K562 (cell line): Measurements from ENCODE around the gene SLC16A5. TPM values are rescaled to one million over a fixed set of nuclear protein-coding genes. Genes with fewer than 3 reads are reported as not detected.

Experiments
- CBX8 ChIP-seq: fragments of 200-600 bp; sonication (generic); IDR thresholded peaks from 2 replicates; pipeline ENCODE4 v1.6.1; 2012; ENCODE audit warnings: borderline replicate concordance, mixed run types, low read depth, mild to moderate bottlenecking, moderate library complexity, mixed read lengths, low read length, control low read depth, inconsistent platforms; ENCODE audit not compliant: poor library complexity, severe bottlenecking; ENCODE audit errors: extremely low read depth
- CEBPG ChIP-seq, 3 experiments: fragments of 200-800 bp in 1 of 3; sonication (Bioruptor generic) in 1 of 3; sonication (generic) in 1 of 3; formaldehyde crosslinking in 1 of 3; IDR thresholded peaks in 2 of 3; conservative IDR thresholded peaks in 1 of 3; 2 replicates each; pipeline versions ENCODE4 v1.6.1 to v1.8.0; 2016 to 2022; ENCODE audit warnings: missing compliant biosample characterization in 2 of 3, missing genetic modification characterization in 2 of 3, mild to moderate bottlenecking in 1 of 3, missing genetic modification reagents in 1 of 3
- E2F5 ChIP-seq: sonication (generic); formaldehyde crosslinking; IDR thresholded peaks from 2 replicates; pipeline ENCODE4 v1.8.0; 2022; ENCODE audit warnings: mild to moderate bottlenecking, missing genetic modification reagents
- ELK3 ChIP-seq: fragments of 450-650 bp; formaldehyde crosslinking; IDR thresholded peaks from 2 replicates; pipeline ENCODE4 v1.4.0; 2020; ENCODE audit warnings: mild to moderate bottlenecking
- EZH2 ChIP-seq: IDR thresholded peaks from 2 replicates; pipeline ENCODE4 v1.6.1; 2012; ENCODE audit warnings: low read depth, mild to moderate bottlenecking, inconsistent platforms, low read length, borderline replicate concordance
- HNRNPLL ChIP-seq: fragments of 200-400 bp; formaldehyde crosslinking; IDR thresholded peaks from 2 replicates; pipeline ENCODE4 v1.6.1; 2017; ENCODE audit warnings: low read length, low read depth, mild to moderate bottlenecking; ENCODE audit not compliant: poor library complexity, severe bottlenecking
- JUNB ChIP-seq: fragments of 450-650 bp; formaldehyde crosslinking; conservative IDR thresholded peaks from 2 replicates; pipeline ENCODE4 v1.4.0; 2020; ENCODE audit warnings: mild to moderate bottlenecking
- MLX ChIP-seq, 2 experiments: fragments of 450-650 bp in 1 of 2; sonication (generic) in 1 of 2; formaldehyde crosslinking; conservative IDR thresholded peaks; 2 replicates each; pipeline versions ENCODE4 v1.4.0 to v1.8.1; 2020 to 2022; ENCODE audit warnings: mild to moderate bottlenecking in 1 of 2, missing genetic modification reagents in 1 of 2
- NR2C2 ChIP-seq, 2 experiments: fragments of 200-800 bp in 1 of 2; sonication (Bioruptor generic) in 1 of 2; sonication (generic) in 1 of 2; formaldehyde crosslinking in 1 of 2; IDR thresholded peaks; 2 replicates each; pipeline versions ENCODE4 v1.6.1 to v1.8.0; 2016 to 2022; ENCODE audit warnings: mild to moderate bottlenecking in 1 of 2, missing compliant biosample characterization in 1 of 2, missing genetic modification characterization in 1 of 2, missing genetic modification reagents in 1 of 2
- OTX1 ChIP-seq: fragments of 450-650 bp; formaldehyde crosslinking; IDR thresholded peaks from 2 replicates; pipeline ENCODE4 v1.4.0; 2022; ENCODE audit warnings: mild to moderate bottlenecking
- SIN3B ChIP-seq: fragments of 450-650 bp; IDR thresholded peaks from 2 replicates; pipeline ENCODE4 v1.6.1; 2017; ENCODE audit warnings: low read depth, mild to moderate bottlenecking, moderate library complexity
- SMARCB1 ChIP-seq: IDR thresholded peaks from 2 replicates; pipeline ENCODE4 v1.6.1; 2011; ENCODE audit warnings: improper control_type of control experiment, low read depth; ENCODE audit not compliant: insufficient read length
- STAG1 ChIP-seq: sonication (generic); formaldehyde crosslinking; IDR thresholded peaks from 2 replicates; pipeline ENCODE4 v1.5.0; 2020; ENCODE audit warnings: missing genetic modification reagents, borderline replicate concordance
- STAT6 ChIP-seq: sonication (generic); formaldehyde crosslinking; IDR thresholded peaks from 2 replicates; pipeline ENCODE4 v1.8.1; 2023; ENCODE audit warnings: mild to moderate bottlenecking, missing genetic modification reagents
- polyA plus RNA-seq, 8 experiments: library from polyadenylated mRNA; depleted of rRNA in 4 of 8; stranded (reverse) in 5 of 8; unstranded in 3 of 8; fragments of >200 nt; fragmentation: Nextera tagmentation in 2 of 8; fragmentation: Illumina TruSeq in 1 of 8; extraction: Ambion mirVana in 2 of 8; extraction: Trizol in 1 of 8; gene quantifications; 2 replicates each; pipeline versions ENCODE4 v1.2.1 to v1.2.3, GENCODE V29; 2011 to 2014; ENCODE audit warnings: inconsistent platforms in 1 of 8, missing spikeins in 1 of 8
- total RNA-seq, 7 experiments: library from RNA; depleted of rRNA in 6 of 7; stranded (reverse); fragments of >200 nt in 6 of 7; fragmentation: Illumina TruSeq in 2 of 7; extraction: Trizol in 2 of 7; gene quantifications; 2 replicates each; pipeline versions ENCODE4 v1.2.1 to v1.2.3, GENCODE V29; 2011 to 2021; ENCODE audit warnings: low replicate concordance in 1 of 7

The SLC16A5 gene
- total and polyA plus RNA-seq, 9 of the 15 experiments (the other 6 are each of a cell fraction or from before 2014, with no cell fraction given), result 0.06 to 2.6 (median 0.91) TPM

- peak; percentile 27; the same call in 1 of the 2 replicates for TF ChIP-seq E2F5
- no peak; the same call in 1 of the 2 replicates for TF ChIP-seq SIN3B
- peak; percentile 44 for TF ChIP-seq CEBPG (CRISPR knock-in tag; IDR thresholded peaks at IDR 0.05)
- TF ChIP-seq CEBPG (tag; conservative IDR thresholded peaks at IDR 0.05 in 1 of 2, IDR thresholded peaks at IDR 0.05 in 1 of 2), result peak; percentile 81 to 90; a peak in 3 of 4 replicates
- no peak for TF ChIP-seq ELK3 (CRISPR knock-in tag)
- 0 out of 4 replicates have a peak, but pooled peaks of 1 of the 2 experiments have one; percentile 32 for TF ChIP-seq MLX (CRISPR knock-in tag; conservative IDR thresholded peaks at IDR 0.05)
- 0 out of 2 replicates have a peak, but pooled peaks have one; percentile 54 for TF ChIP-seq OTX1 (CRISPR knock-in tag)
- TF ChIP-seq CBX8, result no peak
- TF ChIP-seq SMARCB1, result no peak
- TF ChIP-seq JUNB (CRISPR knock-in tag), result no peak
- TF ChIP-seq STAT6 (CRISPR knock-in tag), result no peak
- TF ChIP-seq HNRNPLL, result peak; percentile 35
- no peak for TF ChIP-seq STAG1
- peak; percentile 71; the same call in 1 of the 2 replicates for TF ChIP-seq NR2C2 (CRISPR knock-in tag; IDR thresholded peaks at IDR 0.05)
- peak; percentile 79 for TF ChIP-seq NR2C2 (tag; IDR thresholded peaks at IDR 0.05)
- no peak for TF ChIP-seq EZH2
Measured at GRCh38 chr17:75046407-75047289, 41.1 kb upstream of the SLC16A5 start, which contains the start of the genes ATP5PD and KCTD2 (continued).
